H9 (cell line): ENCODE measurements around the gene EPHA4. TPM values are rescaled to one million over a fixed set of nuclear protein-coding genes. Genes with fewer than 3 reads are reported as not detected.
A peak's percentile ranks its signal among the peaks of the same experiment; 100 is the strongest.

Experiments
- DNase-seq: peaks from one replicate; pipeline ENCODE4 v3.0.0-alpha.2; 2017
- H2AFZ ChIP-seq: one replicate; pipeline ENCODE4 v1.6.1; 2013; ENCODE audit warnings: mild to moderate bottlenecking, low read length, control low read depth, moderate library complexity
- H2AK5ac ChIP-seq: 2 replicates; pipeline ENCODE4 v1.6.1; 2013; ENCODE audit warnings: low read length, control low read depth, mixed read lengths; ENCODE audit not compliant: insufficient read length
- H2BK120ac ChIP-seq: one replicate; pipeline ENCODE4 v1.6.1; 2013; ENCODE audit warnings: low read depth, mild to moderate bottlenecking, low read length, control low read depth, inconsistent platforms; ENCODE audit not compliant: poor library complexity, severe bottlenecking
- H2BK12ac ChIP-seq: 2 replicates; pipeline ENCODE4 v1.6.1; 2013; ENCODE audit warnings: low read length, control low read depth, mixed read lengths, low read depth; ENCODE audit not compliant: insufficient read length
- H2BK15ac ChIP-seq: 2 replicates; pipeline ENCODE4 v1.6.1; 2013; ENCODE audit warnings: low read depth, low read length, control low read depth
- H2BK20ac ChIP-seq: one replicate; pipeline ENCODE4 v1.6.1; 2013; ENCODE audit warnings: low read depth, mild to moderate bottlenecking, low read length, control low read depth, inconsistent platforms; ENCODE audit not compliant: poor library complexity, severe bottlenecking
- H2BK5ac ChIP-seq: 2 replicates; pipeline ENCODE4 v1.6.1; 2013; ENCODE audit warnings: low read length, control low read depth, mixed read lengths; ENCODE audit not compliant: insufficient read length
- H3K14ac ChIP-seq: 2 replicates; pipeline ENCODE4 v1.6.1; 2013; ENCODE audit warnings: low read length, control low read depth; ENCODE audit not compliant: insufficient read depth
- H3K18ac ChIP-seq: 2 replicates; pipeline ENCODE4 v1.6.1; 2013; ENCODE audit warnings: low read depth, mild to moderate bottlenecking, mixed read lengths, low read length, control low read depth; ENCODE audit not compliant: insufficient read length
- H3K23ac ChIP-seq: 2 replicates; pipeline ENCODE4 v1.6.1; 2013; ENCODE audit warnings: low read length, control low read depth, mixed read lengths, low read depth; ENCODE audit not compliant: insufficient read length
- H3K23me2 ChIP-seq: 2 replicates; pipeline ENCODE4 v1.6.1; 2013; ENCODE audit warnings: low read depth, mild to moderate bottlenecking, mixed read lengths, low read length, control low read depth; ENCODE audit not compliant: insufficient read length, poor library complexity, severe bottlenecking
- H3K27ac ChIP-seq: 2 replicates; pipeline ENCODE4 v1.5.1; 2013; ENCODE audit warnings: low read length, control low read depth, mixed read lengths, low read depth; ENCODE audit not compliant: insufficient read length
- H3K27me3 ChIP-seq: 2 replicates; pipeline ENCODE4 v1.6.1; 2013; ENCODE audit warnings: low read length, control low read depth, inconsistent platforms; ENCODE audit not compliant: insufficient read depth
- H3K4ac ChIP-seq: 2 replicates; pipeline ENCODE4 v1.6.1; 2013; ENCODE audit warnings: low read depth, mild to moderate bottlenecking, control low read depth, inconsistent platforms, low read length, moderate library complexity
- H3K4me1 ChIP-seq: 2 replicates; pipeline ENCODE4 v1.6.1; 2013; ENCODE audit warnings: low read length, control low read depth, inconsistent platforms; ENCODE audit not compliant: insufficient read depth
- H3K4me2 ChIP-seq: 2 replicates; pipeline ENCODE4 v1.6.1; 2013; ENCODE audit warnings: low read length, control low read depth, mixed read lengths; ENCODE audit not compliant: insufficient read length, insufficient read depth
- H3K56ac ChIP-seq: 2 replicates; pipeline ENCODE4 v1.6.1; 2013; ENCODE audit warnings: low read depth, mild to moderate bottlenecking, mixed read lengths, low read length, control low read depth; ENCODE audit not compliant: insufficient read length
- H3K79me1 ChIP-seq: 2 replicates; pipeline ENCODE4 v1.6.1; 2013; ENCODE audit warnings: low read depth, mild to moderate bottlenecking, moderate library complexity, low read length, control low read depth, inconsistent platforms; ENCODE audit not compliant: insufficient read depth, poor library complexity, severe bottlenecking
- H3K79me2 ChIP-seq: 2 replicates; pipeline ENCODE4 v1.6.1; 2013; ENCODE audit warnings: low read length, control low read depth, inconsistent platforms; ENCODE audit not compliant: insufficient read depth
- H3K9ac ChIP-seq: 2 replicates; pipeline ENCODE4 v1.6.1; 2013; ENCODE audit warnings: low read length, control low read depth, mixed read lengths; ENCODE audit not compliant: insufficient read length; ENCODE audit errors: extremely low read depth
- H3K9me3 ChIP-seq: one replicate; pipeline ENCODE4 v1.6.1; 2013; ENCODE audit warnings: low read depth, low read length, inconsistent platforms; ENCODE audit not compliant: control insufficient read depth
- H3T11ph ChIP-seq: one replicate; pipeline ENCODE4 v1.6.1; 2013; ENCODE audit warnings: mild to moderate bottlenecking, low read length, control low read depth, inconsistent platforms
- H4K20me1 ChIP-seq: one replicate; pipeline ENCODE4 v1.6.1; 2013; ENCODE audit not compliant: control insufficient read depth, insufficient read length, insufficient read depth
- H4K5ac ChIP-seq: 2 replicates; pipeline ENCODE4 v1.6.1; 2013; ENCODE audit warnings: low read depth, mild to moderate bottlenecking, mixed read lengths, low read length, control low read depth; ENCODE audit not compliant: insufficient read length
- H4K8ac ChIP-seq: replicated peaks from 2 replicates; pipeline ENCODE4 v1.6.1; 2013; ENCODE audit warnings: low read length, control low read depth, mixed read lengths, low read depth; ENCODE audit not compliant: insufficient read length
- H4K91ac ChIP-seq: 2 replicates; pipeline ENCODE4 v1.6.1; 2013; ENCODE audit warnings: low read depth, mild to moderate bottlenecking, moderate library complexity, mixed read lengths, low read length, control low read depth; ENCODE audit not compliant: insufficient read length
- H3K27ac Mint-ChIP-seq, 3 experiments: 2 replicates in 2 of 3; 3 replicates in 1 of 3; pipeline ENCODE4 v1.8.0; 2020 to 2021; ENCODE audit warnings: mixed read lengths in 3 of 3, mild to moderate bottlenecking in 1 of 3, moderate library complexity in 1 of 3
- H3K27me3 Mint-ChIP-seq: 2 replicates; pipeline ENCODE4 v1.8.0; 2021; ENCODE audit warnings: low read depth, mild to moderate bottlenecking, moderate library complexity, mixed read lengths
- H3K36me3 Mint-ChIP-seq, 3 experiments: 2 replicates in 2 of 3; 3 replicates in 1 of 3; pipeline ENCODE4 v1.8.0; 2020 to 2021; ENCODE audit warnings: low read depth in 3 of 3, mixed read lengths in 3 of 3; ENCODE audit not compliant: insufficient read depth in 1 of 3
- H3K4me1 Mint-ChIP-seq, 2 experiments: 2 replicates each; pipeline ENCODE4 v1.8.0; 2020; ENCODE audit warnings: mixed read lengths in 2 of 2
- H3K4me3 Mint-ChIP-seq, 2 experiments: 2 replicates in 1 of 2; 3 replicates in 1 of 2; pipeline ENCODE4 v1.8.0; 2020 to 2021; ENCODE audit warnings: mild to moderate bottlenecking in 2 of 2, mixed read lengths in 2 of 2, moderate library complexity in 1 of 2
- H3K9me3 Mint-ChIP-seq, 2 experiments: 2 replicates in 1 of 2; 3 replicates in 1 of 2; pipeline ENCODE4 v1.8.0; 2020; ENCODE audit warnings: mild to moderate bottlenecking in 2 of 2, mixed read lengths in 2 of 2, moderate library complexity in 1 of 2
- WGBS: extraction: QIAGEN DNeasy Blood & Tissue Kit; methylation state at CpG from one replicate; pipeline ENCODE4 v1.1.7; 2013; ENCODE audit warnings: missing lambda C conversion rate, low lambda C conversion rate, mixed read lengths; ENCODE audit not compliant: insufficient read length; ENCODE audit errors: extremely low coverage; 5-methylcytosine and 5-hydroxymethylcytosine counted together
- total RNA-seq: library from RNA; stranded (reverse); gene quantifications from 2 replicates; pipeline ENCODE4 v1.2.1, GENCODE V29; 2021
- TF ChIP-seq, protein P1 (sequence below): fragments of 200-600 bp; sonication (generic); conservative IDR thresholded peaks from 3 replicates; pipeline ENCODE4 v1.8.0; 2021; ENCODE audit warnings: antibody characterized with exemption, mild to moderate bottlenecking

EPHA4 gene
- total RNA-seq, 1 experiment from 2014 or later: 25.1 TPM

DNA sequence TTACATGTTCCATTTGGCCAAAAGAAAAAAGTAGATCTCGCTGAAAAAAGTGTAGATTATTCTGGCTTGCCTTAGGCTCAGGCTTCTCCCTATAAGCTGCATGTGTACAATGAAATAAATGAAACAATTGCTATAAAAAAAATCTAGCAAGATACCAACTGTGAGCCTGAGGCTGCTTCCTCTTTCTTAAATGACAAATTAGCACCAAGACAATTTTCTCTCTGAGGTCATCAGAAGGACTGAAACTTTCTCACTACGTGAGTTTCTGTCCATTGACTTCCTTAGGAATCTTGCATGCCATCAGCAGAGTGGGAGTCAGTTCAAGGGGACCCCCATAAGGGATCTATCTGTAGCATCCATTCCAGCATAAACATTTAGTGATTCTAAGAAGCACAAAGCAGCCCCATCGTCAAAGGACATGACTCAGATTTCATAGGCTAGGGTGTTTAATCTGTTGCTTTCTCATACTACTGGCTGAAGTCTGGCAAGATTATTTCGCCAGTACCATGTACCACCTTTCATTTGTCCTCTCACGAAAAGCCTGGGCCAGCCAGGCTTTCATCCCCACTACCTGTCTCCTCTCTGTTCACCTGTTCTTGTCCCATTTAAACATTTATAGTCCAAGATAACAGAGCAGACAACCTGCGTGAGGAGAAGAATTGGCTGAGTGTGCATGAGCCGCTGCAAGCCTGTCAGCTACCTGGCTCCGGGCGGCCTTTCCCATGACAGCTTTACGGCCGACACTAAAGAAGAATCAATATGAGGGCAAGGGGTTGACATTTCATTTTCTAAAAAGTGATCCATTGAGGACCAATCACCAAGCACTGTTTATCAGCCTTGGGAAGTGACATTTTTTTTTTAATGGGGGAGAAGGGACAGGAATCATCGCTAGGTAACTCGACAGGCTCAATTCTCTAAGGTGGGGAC lies 120.0 kb downstream of the EPHA4 start:
- TF ChIP-seq, protein P1, sequence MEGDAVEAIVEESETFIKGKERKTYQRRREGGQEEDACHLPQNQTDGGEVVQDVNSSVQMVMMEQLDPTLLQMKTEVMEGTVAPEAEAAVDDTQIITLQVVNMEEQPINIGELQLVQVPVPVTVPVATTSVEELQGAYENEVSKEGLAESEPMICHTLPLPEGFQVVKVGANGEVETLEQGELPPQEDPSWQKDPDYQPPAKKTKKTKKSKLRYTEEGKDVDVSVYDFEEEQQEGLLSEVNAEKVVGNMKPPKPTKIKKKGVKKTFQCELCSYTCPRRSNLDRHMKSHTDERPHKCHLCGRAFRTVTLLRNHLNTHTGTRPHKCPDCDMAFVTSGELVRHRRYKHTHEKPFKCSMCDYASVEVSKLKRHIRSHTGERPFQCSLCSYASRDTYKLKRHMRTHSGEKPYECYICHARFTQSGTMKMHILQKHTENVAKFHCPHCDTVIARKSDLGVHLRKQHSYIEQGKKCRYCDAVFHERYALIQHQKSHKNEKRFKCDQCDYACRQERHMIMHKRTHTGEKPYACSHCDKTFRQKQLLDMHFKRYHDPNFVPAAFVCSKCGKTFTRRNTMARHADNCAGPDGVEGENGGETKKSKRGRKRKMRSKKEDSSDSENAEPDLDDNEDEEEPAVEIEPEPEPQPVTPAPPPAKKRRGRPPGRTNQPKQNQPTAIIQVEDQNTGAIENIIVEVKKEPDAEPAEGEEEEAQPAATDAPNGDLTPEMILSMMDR: no peak
- Mint-ChIP-seq H3K27me3 (no peaks in the 10 kb centered on the region), H3K27ac (peak overlapping the region in 1 of 3 experiments; percentile 37; a peak in 1 of 7 replicates), H3K4me3 (no peak overlapping the region), H3K9me3 (no peaks in the 10 kb centered on the region), H3K4me1 (peaks cover 56 to 86% of the 10 kb centered on the region in 2 experiments), H3K36me3 (peaks cover 0 to 23% (median 0%) of the 10 kb centered on the region in 3 experiments; a peak in 2 of 7 replicates)
- no peak overlapping the region for H4K91ac ChIP-seq
- no peak overlapping the region for H3K27ac ChIP-seq
- H3K18ac ChIP-seq: no peak overlapping the region
- no peaks in the 10 kb centered on the region for H4K20me1 ChIP-seq
- H3K79me1 ChIP-seq: no peaks in the 10 kb centered on the region
- no peak overlapping the region for H2BK20ac ChIP-seq
- H3K23me2 ChIP-seq: no peaks in the 10 kb centered on the region
- H3K9ac ChIP-seq: no peak overlapping the region
- no peak overlapping the region for H3K4me2 ChIP-seq
- H4K5ac ChIP-seq: no peak overlapping the region
- H3K23ac ChIP-seq: no peak overlapping the region
- H3K9me3 ChIP-seq: no peaks in the 10 kb centered on the region
- no peak overlapping the region for H3K14ac ChIP-seq
- DNase-seq: no peak
- no peak overlapping the region for H2BK15ac ChIP-seq
- no peak overlapping the region for H2BK120ac ChIP-seq
- no peak overlapping the region for H3K4ac ChIP-seq
- H2AFZ ChIP-seq: no peak overlapping the region
- no peak overlapping the region for H2AK5ac ChIP-seq
- H3K79me2 ChIP-seq: no peaks in the 10 kb centered on the region
- H3K4me1 ChIP-seq: peaks cover 5% of the 10 kb centered on the region; the same call in 1 of the 2 replicates
- H4K8ac ChIP-seq: no peak overlapping the region
- H3K27me3 ChIP-seq: no peaks in the 10 kb centered on the region
- no peak overlapping the region for H2BK12ac ChIP-seq
- no CpG with 5 or more reads among the region's 13 CpGs for WGBS
- no peak overlapping the region for H2BK5ac ChIP-seq
- no peak overlapping the region for H3T11ph ChIP-seq
- no peak overlapping the region for H3K56ac ChIP-seq
